ENCODE measurements around the gene ITGAE.
A peak's percentile ranks its signal among the peaks of the same experiment; 100 is the strongest.
"Not testable (repeated sequence)": the region's sequence is repeated elsewhere in the genome, so short reads cannot be mapped to it uniquely, and the experiment has no call there.

Gene ITGAE

GRCh38 chr17:3732210-3732621 is 68.8 kb downstream of the ITGAE start:
- Histone ChIP-seq H3K27ac (ENCODE audit: low read length) (no peak overlapping the region), H3K36me3 (replicated peaks; ENCODE audit: insufficient read depth, low read length) (no peaks in the 10 kb centered on the region), H3K79me2 (ENCODE audit: low read length) (peaks cover 13% of the 10 kb centered on the region), H3K4me3 (ENCODE audit: low read length) (no peak overlapping the region), H4K20me1 (ENCODE audit: insufficient read depth, low read length) (no peaks in the 10 kb centered on the region), H3F3A (ENCODE audit: insufficient read depth, low read length) (no peaks in the 10 kb centered on the region), H3K9me3 (replicated peaks; ENCODE audit: insufficient read depth, low read length) (no peaks in the 10 kb centered on the region), H3K4me1 (ENCODE audit: low read length) (no peaks in the 10 kb centered on the region), H2AFZ (ENCODE audit: low read length) (no peak overlapping the region), H3K27me3 (replicated peaks; ENCODE audit: insufficient read depth, low read length) (no peaks in the 10 kb centered on the region), H3K9me2 (replicated peaks; ENCODE audit: insufficient read depth, low read length) (no peaks in the 10 kb centered on the region), H3K4me2 (ENCODE audit: low read depth, low read length) (no peak overlapping the region), H3K9ac (ENCODE audit: low read length) (no peak overlapping the region)
- TF ChIP-seq EZH2 (optimal IDR thresholded peaks at IDR 0.05; ENCODE audit: low read depth, low read length) (no peak), CTCF (IDR thresholded peaks at IDR 0.05; ENCODE audit: low read length) (peak; percentile 38)
- peak; percentile 41 for DNase-seq

DNA sequence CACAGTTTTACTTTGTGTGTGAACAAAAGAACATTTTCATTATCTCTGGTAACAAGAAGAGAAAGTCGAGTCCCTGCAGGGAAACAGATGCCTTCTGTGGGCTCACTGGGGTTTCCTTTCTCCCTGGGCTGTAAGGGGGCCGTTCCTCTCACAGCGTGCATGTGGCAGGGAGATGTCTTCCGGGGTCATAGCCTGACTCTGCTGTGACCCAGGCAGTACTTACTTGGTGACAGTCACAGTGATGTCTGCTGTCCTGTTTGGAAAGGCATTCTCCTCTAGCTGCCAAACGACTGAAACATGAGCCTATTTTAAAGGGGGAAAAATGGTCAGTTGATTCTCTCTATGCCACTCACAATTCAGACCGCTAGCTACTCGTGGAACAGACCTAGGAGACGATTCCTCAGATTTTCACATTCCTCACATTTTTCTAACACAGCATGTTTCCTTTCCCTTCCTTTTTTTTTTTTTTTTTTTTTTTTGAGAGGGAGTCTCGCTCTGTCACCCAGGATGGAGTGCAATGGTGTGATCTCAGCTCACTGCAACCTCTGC is 70.0 kb downstream of the ITGAE start:
- Histone ChIP-seq H4K20me1 (ENCODE audit: insufficient read depth, low read length) (no peaks in the 10 kb centered on the region), H3K9me3 (replicated peaks; ENCODE audit: insufficient read depth, low read length) (no peaks in the 10 kb centered on the region), H3K4me2 (ENCODE audit: low read depth, low read length) (no peak overlapping the region), H3K4me3 (ENCODE audit: low read length) (no peak overlapping the region), H3F3A (ENCODE audit: insufficient read depth, low read length) (no peaks in the 10 kb centered on the region), H3K9ac (ENCODE audit: low read length) (no peak overlapping the region), H3K4me1 (ENCODE audit: low read length) (no peaks in the 10 kb centered on the region), H3K27me3 (replicated peaks; ENCODE audit: insufficient read depth, low read length) (no peaks in the 10 kb centered on the region), H3K79me2 (ENCODE audit: low read length) (peaks cover 26% of the 10 kb centered on the region), H2AFZ (ENCODE audit: low read length) (no peak overlapping the region), H3K36me3 (replicated peaks; ENCODE audit: insufficient read depth, low read length) (no peaks in the 10 kb centered on the region; the same call in 1 of the 2 replicates), H3K27ac (ENCODE audit: low read length) (no peak overlapping the region), H3K9me2 (replicated peaks; ENCODE audit: insufficient read depth, low read length) (no peaks in the 10 kb centered on the region)
- TF ChIP-seq EZH2 (optimal IDR thresholded peaks at IDR 0.05; ENCODE audit: low read depth, low read length) = no peak
- no peak for TF ChIP-seq EZH2phosphoT487 (IDR thresholded peaks at IDR 0.05; ENCODE audit: low read length)
- TF ChIP-seq CTCF (IDR thresholded peaks at IDR 0.05; ENCODE audit: low read length) = no peak
- DNase-seq = no peak

DNA sequence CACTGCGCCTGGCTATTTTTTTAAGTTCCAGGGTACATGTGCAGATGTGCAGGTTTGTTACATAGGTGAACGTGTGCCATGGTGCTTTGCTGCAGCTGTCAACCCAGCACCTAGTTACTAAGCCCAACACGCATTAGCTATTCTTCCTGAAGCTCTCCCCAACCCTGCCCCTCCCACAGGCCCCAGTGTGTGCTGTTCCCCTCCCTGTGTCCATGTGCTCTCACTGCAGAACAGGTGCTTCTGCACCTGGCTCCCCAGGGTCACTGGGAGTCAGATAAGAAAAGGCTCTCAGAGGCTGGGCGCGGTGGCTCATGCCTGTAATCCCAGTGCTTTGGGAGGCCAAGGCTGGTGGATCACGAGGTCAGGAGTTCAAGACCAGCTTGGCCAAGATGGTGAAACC is 71.1 kb downstream of the ITGAE start:
- Histone ChIP-seq H3K4me2 (ENCODE audit: low read depth, low read length) (no peak overlapping the region), H4K20me1 (ENCODE audit: insufficient read depth, low read length) (no peaks in the 10 kb centered on the region), H3K79me2 (ENCODE audit: low read length) (peaks cover 36% of the 10 kb centered on the region), H3K9me2 (replicated peaks; ENCODE audit: insufficient read depth, low read length) (no peaks in the 10 kb centered on the region), H3F3A (ENCODE audit: insufficient read depth, low read length) (no peaks in the 10 kb centered on the region), H3K4me3 (ENCODE audit: low read length) (no peak overlapping the region), H2AFZ (ENCODE audit: low read length) (no peak overlapping the region), H3K9me3 (replicated peaks; ENCODE audit: insufficient read depth, low read length) (no peaks in the 10 kb centered on the region), H3K27me3 (replicated peaks; ENCODE audit: insufficient read depth, low read length) (no peaks in the 10 kb centered on the region), H3K4me1 (ENCODE audit: low read length) (peaks cover 10% of the 10 kb centered on the region), H3K27ac (ENCODE audit: low read length) (no peak overlapping the region), H3K9ac (ENCODE audit: low read length) (no peak overlapping the region), H3K36me3 (replicated peaks; ENCODE audit: insufficient read depth, low read length) (no peaks in the 10 kb centered on the region; the same call in 1 of the 2 replicates)
- no peak for TF ChIP-seq EZH2phosphoT487 (IDR thresholded peaks at IDR 0.05; ENCODE audit: low read length)
- no peak for TF ChIP-seq EZH2 (optimal IDR thresholded peaks at IDR 0.05; ENCODE audit: low read depth, low read length)
- no peak for TF ChIP-seq CTCF (IDR thresholded peaks at IDR 0.05; ENCODE audit: low read length)
- no peak for DNase-seq

GRCh38 chr17:3728099-3728498 is 72.9 kb downstream of the ITGAE start:
- H3F3A ChIP-seq (ENCODE audit: insufficient read depth, low read length); H3K9me3 ChIP-seq (replicated peaks; ENCODE audit: insufficient read depth, low read length); H3K4me3 ChIP-seq (ENCODE audit: low read length); H3K4me2 ChIP-seq (ENCODE audit: low read depth, low read length); DNase-seq; H4K20me1 ChIP-seq (ENCODE audit: insufficient read depth, low read length); H3K27me3 ChIP-seq (replicated peaks; ENCODE audit: insufficient read depth, low read length); H3K36me3 ChIP-seq (replicated peaks; ENCODE audit: insufficient read depth, low read length); H3K27ac ChIP-seq (ENCODE audit: low read length); H2AFZ ChIP-seq (ENCODE audit: low read length); H3K9me2 ChIP-seq (replicated peaks; ENCODE audit: insufficient read depth, low read length); H3K9ac ChIP-seq (ENCODE audit: low read length): not testable (repeated sequence)
- Histone ChIP-seq H3K4me1 (ENCODE audit: low read length) (peaks cover 13% of the 10 kb centered on the region), H3K79me2 (ENCODE audit: low read length) (peaks cover 52% of the 10 kb centered on the region)
